ENCODE results near the gene SLC36A3.
"Not testable (repeated sequence)": the region's sequence is repeated elsewhere in the genome, so short reads cannot be mapped to it uniquely, and the experiment has no call there.

The SLC36A3 gene

GRCh38 chr5:151237685-151238084, 65.9 kb downstream of the SLC36A3 start:
- DNase-seq: no peak

DNA sequence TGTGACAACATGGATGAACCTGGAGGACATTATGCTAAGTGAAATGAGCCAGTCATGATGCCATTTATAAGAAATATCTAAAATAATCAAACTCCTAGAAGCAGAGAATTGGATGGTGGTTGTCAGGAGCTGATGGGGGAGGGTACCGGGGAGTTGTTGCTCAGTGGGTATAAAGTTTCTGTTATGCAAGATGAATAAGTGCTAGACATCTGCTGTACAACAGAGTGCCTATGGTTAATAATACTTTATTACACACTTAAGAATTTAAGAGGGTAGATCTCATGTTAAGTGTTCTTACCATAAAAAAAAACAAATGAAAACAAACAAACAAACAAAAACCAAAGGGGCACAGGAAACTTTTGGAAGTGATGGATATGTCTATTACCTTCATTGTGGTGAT, 66.7 kb downstream of the SLC36A3 start:
- no peak for DNase-seq

DNA sequence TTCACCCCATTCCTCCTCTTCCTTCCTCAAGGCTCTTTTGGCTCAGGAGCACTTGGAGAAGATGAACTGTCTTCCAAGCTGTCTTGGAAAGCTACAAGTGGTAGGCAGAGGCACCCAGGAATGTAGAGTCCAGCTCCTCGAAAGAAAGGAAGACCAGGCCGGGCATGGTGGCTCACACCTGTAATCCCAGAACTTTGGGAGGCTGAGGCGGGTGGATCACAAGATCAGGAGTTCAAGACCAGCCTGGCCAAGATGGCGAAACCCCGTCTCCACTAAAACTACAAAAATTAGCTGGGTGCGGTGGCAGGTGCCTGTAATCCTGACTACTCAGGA, 68.4 kb downstream of the SLC36A3 start:
- DNase-seq: not testable (repeated sequence)

- DNase-seq: no peak
Observed at GRCh38 chr5:151234476-151235238, 68.9 kb downstream of the SLC36A3 start.

DNA sequence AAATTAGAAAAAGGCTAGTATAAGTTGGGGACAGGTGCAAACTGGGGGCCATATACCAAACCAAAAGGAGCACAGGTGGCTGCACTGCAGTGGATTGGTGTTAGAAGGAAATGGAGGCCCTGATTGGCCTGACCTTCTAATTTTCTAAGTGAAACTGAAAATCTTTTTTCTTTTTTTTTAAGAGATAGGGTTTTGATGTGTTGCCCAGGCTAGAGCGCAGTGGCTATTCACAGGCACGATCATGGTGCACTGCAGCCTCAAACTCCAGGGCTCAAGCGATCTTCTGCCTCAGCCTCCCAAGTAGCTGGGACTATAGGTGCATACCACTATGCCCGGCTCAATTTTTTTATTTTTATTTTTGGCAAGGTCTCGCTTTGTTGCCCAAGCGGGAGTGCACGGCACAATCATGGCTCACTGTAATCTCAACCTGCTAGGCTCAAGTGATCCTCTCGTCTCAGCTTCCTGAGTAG, 69.9 kb downstream of the SLC36A3 start:
- DNase-seq: no peak

DNA sequence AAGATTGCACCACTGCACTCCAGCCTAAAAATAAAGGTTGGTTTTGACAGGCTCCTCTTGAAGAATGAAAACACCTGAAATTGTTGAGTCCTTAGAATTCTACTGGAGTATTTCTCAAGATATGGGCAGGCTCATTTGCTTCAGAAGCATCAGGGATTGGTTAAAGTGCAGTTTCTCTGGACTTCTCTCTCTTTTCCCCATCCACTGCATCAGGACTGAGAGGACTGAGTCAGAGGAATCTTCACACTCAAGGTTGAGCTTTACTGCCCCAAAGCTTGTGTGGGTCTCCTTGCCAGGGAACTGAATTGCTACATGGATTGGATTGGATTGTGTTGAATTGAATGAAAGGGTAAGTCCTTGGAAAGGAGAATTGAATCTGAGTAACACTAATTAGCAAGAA, 72.2 kb downstream of the SLC36A3 start:
- no peak for DNase-seq

- DNase-seq: no peak
Observed at GRCh38 chr5:151230048-151230680, 73.4 kb downstream of the SLC36A3 start.

GRCh38 chr5:151228986-151229385, 74.6 kb downstream of the SLC36A3 start:
- no peak for DNase-seq

GRCh38 chr5:151227918-151228447, 75.6 kb downstream of the SLC36A3 start:
- no peak for DNase-seq

All from activated gamma-delta T cell (primary cell).